C4-2B (cell line): ENCODE results near the gene TTC34.
"Not testable (repeated sequence)": the region's sequence is repeated elsewhere in the genome, so short reads cannot be mapped to it uniquely, and the experiment has no call there.

Source experiments
- CTCF ChIP-seq: fragments of 450-650 bp; conservative IDR thresholded peaks from 2 replicates; pipeline ENCODE4 v1.5.1; 2017; ENCODE audit warnings: mild to moderate bottlenecking
- ZFX ChIP-seq: fragments of 450-650 bp; IDR thresholded peaks from 2 replicates; pipeline ENCODE4 v1.6.1; 2017

- TF ChIP-seq CTCF, ZFX: not testable (repeated sequence)
Measured at GRCh38 chr1:2754597-2754996, 46.9 kb downstream of the TTC34 start.
